Ascending aorta (tissue), 2 donors: ENCODE measurements around the gene TF. TPM values are rescaled to one million over a fixed set of nuclear protein-coding genes. Genes with fewer than 3 reads are reported as not detected.

Experiments used
- DNase-seq, 2 donors: peaks; one replicate each; pipeline ENCODE4 v3.0.0-alpha.2; 2019; ENCODE audit warnings: low spot score in 2 of 2
- H3K27ac ChIP-seq, 2 donors: fragments of 200-600 bp; sonication (generic); one replicate each; pipeline ENCODE4 v1.5.1; 2016 to 2017; ENCODE audit warnings: mild to moderate bottlenecking in 1 of 2
- H3K27me3 ChIP-seq: fragments of 200-600 bp; sonication (generic); one replicate; pipeline ENCODE4 v1.5.1; 2017
- H3K36me3 ChIP-seq, 2 donors: fragments of 200-600 bp; sonication (generic); one replicate each; pipeline ENCODE4 v1.5.1; 2016
- H3K4me1 ChIP-seq, 2 donors: fragments of 200-600 bp; sonication (generic); one replicate each; pipeline ENCODE4 v1.5.1; 2016 to 2017; ENCODE audit warnings: mild to moderate bottlenecking in 1 of 2
- H3K4me3 ChIP-seq, 2 donors: fragments of 200-600 bp; sonication (generic); one replicate each; pipeline ENCODE4 v1.5.1; 2016 to 2017; ENCODE audit warnings: mild to moderate bottlenecking in 1 of 2
- H3K9me3 ChIP-seq, 2 donors: fragments of 200-600 bp; sonication (generic); one replicate each; pipeline ENCODE4 v1.5.1; 2016
- CTCF ChIP-seq, 3 experiments: fragments of 200-600 bp in 2 of 3; fragments of 450-650 bp in 1 of 3; sonication (generic) in 2 of 3; IDR thresholded peaks; one replicate each; pipeline ENCODE4 v1.5.1; 2016 to 2019; ENCODE audit warnings: antibody characterized with exemption in 3 of 3, mild to moderate bottlenecking in 1 of 3, moderate library complexity in 1 of 3
- intact Hi-C: fragments of 100-400 bp; cut with DNase I; formaldehyde crosslinking; loops from one replicate; pipeline ENCODE4 v1.15.1; 2023
- total RNA-seq: library from RNA; depleted of rRNA; stranded (reverse); fragments of >200 nt; gene quantifications from one replicate; pipeline ENCODE4 v1.1.0, GENCODE V29; 2016

TF gene
- total RNA-seq, 1 donor from 2014 or later: 62.8 TPM

DNA sequence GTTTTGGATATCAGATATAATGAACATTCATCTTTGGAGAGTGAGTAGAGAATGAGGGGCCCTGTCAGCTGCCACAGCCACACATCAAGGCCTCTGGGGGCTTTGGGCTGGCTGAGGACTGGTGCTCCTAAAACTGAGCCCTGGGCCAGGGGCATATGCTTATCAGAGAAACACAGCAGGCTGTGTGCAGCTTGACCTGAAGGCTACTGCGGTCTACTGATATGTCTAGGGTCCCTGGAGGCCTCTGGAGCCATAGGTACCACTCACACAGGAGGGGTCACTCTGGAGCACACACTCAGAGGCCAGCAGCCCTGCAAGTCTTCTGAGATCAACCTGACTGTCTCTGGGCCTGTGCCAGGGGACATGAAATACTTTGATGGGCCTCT lies 7.6 kb downstream of the TF start:
- no peak for DNase-seq

DNA sequence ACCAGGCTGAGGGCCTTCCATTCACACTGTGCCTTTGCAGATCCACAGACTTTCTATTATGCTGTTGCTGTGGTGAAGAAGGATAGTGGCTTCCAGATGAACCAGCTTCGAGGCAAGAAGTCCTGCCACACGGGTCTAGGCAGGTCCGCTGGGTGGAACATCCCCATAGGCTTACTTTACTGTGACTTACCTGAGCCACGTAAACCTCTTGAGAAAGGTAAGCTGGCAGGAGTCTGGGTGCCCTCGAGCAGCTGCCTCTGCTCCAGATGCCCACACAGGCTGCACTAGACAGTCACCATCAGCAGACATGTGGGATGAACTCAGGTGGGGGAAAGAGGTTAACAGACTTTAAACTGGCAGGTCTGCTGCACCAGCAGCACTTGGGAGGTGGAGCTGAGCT lies 8.3 kb downstream of the TF start:
- no peaks in the 10 kb centered on the region for H3K9me3 ChIP-seq
- H3K27me3 ChIP-seq: no peaks in the 10 kb centered on the region
- no peaks in the 10 kb centered on the region for H3K36me3 ChIP-seq
- no peaks in the 10 kb centered on the region for H3K4me1 ChIP-seq
- no peak overlapping the region for H3K27ac ChIP-seq
- no peak overlapping the region for H3K4me3 ChIP-seq
- no peak for DNase-seq
- intact Hi-C loops: no loop called here
- no peak for TF ChIP-seq CTCF (IDR thresholded peaks at IDR 0.05)

More for the DNA sequence above, 7.6 kb downstream of the TF start:
- Histone ChIP-seq H3K27ac (no peak overlapping the region), H3K36me3 (no peaks in the 10 kb centered on the region), H3K27me3 (no peaks in the 10 kb centered on the region), H3K4me1 (no peaks in the 10 kb centered on the region), H3K9me3 (no peaks in the 10 kb centered on the region), H3K4me3 (no peak overlapping the region)
- no peak for TF ChIP-seq CTCF (IDR thresholded peaks at IDR 0.05)
- intact Hi-C loops: no loop called here

GRCh38 chr3:133754973-133755828 lies 9.0 kb downstream of the TF start:
- DNase-seq: no peak

GRCh38 chr3:133756716-133757694 lies 10.8 kb downstream of the TF start:
- intact Hi-C loops: no loop called here
- no peaks in the 10 kb centered on the region for H3K9me3 ChIP-seq
- TF ChIP-seq CTCF (IDR thresholded peaks at IDR 0.05): no peak
- no peak overlapping the region for H3K4me3 ChIP-seq
- no peak overlapping the region for H3K27ac ChIP-seq
- no peaks in the 10 kb centered on the region for H3K4me1 ChIP-seq
- H3K36me3 ChIP-seq: no peaks in the 10 kb centered on the region
- H3K27me3 ChIP-seq: no peaks in the 10 kb centered on the region
- DNase-seq: no peak

More at GRCh38 chr3:133754973-133755828, 9.0 kb downstream of the TF start:
- H3K9me3 ChIP-seq: no peaks in the 10 kb centered on the region
- H3K27me3 ChIP-seq: no peaks in the 10 kb centered on the region
- H3K4me1 ChIP-seq: no peaks in the 10 kb centered on the region
- intact Hi-C loops: no loop called here
- TF ChIP-seq CTCF (IDR thresholded peaks at IDR 0.05): no peak
- H3K4me3 ChIP-seq: no peak overlapping the region
- no peaks in the 10 kb centered on the region for H3K36me3 ChIP-seq
- no peak overlapping the region for H3K27ac ChIP-seq

DNA sequence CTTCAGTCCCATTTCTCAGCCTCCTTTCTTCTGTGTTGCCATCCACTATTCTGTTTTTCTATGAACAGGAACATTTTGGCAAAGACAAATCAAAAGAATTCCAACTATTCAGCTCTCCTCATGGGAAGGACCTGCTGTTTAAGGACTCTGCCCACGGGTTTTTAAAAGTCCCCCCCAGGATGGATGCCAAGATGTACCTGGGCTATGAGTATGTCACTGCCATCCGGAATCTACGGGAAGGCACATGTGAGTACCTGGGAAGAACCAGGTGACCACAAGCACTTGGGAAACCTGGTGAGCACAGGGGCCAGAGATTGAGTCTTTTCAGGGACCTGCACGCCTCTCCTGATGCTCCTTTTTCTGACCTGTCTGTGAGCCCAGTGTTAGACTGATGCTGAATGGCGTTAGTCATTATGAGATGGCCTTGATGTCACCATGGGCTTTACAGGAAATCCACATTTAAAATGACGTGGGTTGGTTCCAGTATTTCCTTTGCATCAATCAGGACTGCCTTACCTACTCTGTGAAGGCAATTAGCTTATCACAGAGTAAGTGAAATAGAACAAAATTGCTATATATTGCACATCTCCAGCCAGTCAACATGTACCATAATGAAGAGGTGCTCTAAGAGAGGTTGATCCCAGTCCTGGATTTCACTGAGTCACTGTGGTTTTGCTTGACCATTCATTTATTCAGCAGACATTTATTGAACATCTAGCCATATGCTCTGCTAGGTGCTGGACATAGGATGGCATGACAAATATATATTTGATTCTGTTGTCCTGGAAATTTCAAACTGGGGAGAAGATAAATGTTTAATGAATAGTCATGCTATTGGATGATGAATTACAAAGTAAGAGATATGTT lies 11.7 kb downstream of the TF start:
- DNase-seq: no peak
- intact Hi-C loops: no loop called here
- no peak for TF ChIP-seq CTCF (IDR thresholded peaks at IDR 0.05)
- Histone ChIP-seq H3K9me3 (no peaks in the 10 kb centered on the region), H3K36me3 (no peaks in the 10 kb centered on the region), H3K4me1 (no peaks in the 10 kb centered on the region), H3K27me3 (no peaks in the 10 kb centered on the region), H3K4me3 (no peak overlapping the region), H3K27ac (no peak overlapping the region)
